LHCN-M2 (cell line): ENCODE data around the gene THSD7A. TPM values are rescaled to one million over a fixed set of nuclear protein-coding genes. Genes with fewer than 3 reads are reported as not detected.

ENCODE experiments used
- DNase-seq: peaks from one replicate; pipeline ENCODE4 v3.0.0-alpha.2; 2012; ENCODE audit warnings: low read depth
- total RNA-seq: library from RNA; depleted of rRNA; stranded (reverse); fragments of >200 nt; gene quantifications from 2 replicates; pipeline ENCODE4 v1.2.3, GENCODE V29; 2014

The THSD7A gene
- total RNA-seq, 1 experiment from 2014 or later, result under 0.01 TPM

DNA sequence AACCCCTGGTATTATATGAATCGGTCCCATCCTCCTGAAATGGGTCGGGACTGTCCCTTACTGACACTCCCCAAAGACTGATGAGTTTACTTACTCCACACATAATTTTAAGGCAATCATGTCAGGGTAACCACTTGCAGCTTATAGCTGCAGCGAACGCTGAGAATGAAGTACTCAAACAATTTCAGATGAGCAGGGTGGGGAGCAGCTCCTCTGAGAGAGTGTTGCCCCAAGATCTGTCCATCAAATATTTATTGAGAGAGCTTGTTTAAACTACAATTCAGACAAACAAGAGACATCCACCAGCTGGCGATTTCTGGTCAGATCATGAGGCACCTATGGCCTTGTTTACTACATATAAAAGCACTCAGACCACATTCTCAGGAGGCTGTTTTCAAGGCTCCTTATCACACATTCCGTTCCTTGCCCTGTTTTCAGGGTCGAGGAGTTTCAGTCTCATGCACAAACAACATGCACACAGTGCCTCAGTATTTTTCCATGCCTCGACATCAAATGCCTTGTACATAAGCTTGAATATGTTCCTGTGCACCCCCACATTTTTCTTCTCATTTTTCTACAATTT lies 80.1 kb downstream of the THSD7A start:
- no peak for DNase-seq

DNA sequence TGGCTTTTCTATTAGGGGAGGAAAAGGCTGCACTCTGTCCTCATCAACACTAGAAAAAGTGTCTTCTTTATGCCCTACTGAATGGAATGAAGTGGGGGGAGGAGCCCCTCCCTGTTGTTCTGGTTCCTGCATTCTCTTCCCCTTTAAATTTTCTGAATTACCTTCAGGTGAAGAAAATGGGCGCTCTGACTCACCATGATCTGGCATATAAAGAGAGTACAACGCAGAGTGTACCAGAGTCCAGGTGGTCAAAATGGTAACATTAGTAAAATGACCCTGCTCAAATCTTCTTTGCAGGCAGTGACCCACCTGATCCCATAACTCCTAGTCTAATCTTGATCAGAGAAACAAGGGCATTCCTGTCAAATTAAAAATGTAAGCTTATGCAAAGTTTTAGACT lies 80.7 kb downstream of the THSD7A start:
- no peak for DNase-seq

DNA sequence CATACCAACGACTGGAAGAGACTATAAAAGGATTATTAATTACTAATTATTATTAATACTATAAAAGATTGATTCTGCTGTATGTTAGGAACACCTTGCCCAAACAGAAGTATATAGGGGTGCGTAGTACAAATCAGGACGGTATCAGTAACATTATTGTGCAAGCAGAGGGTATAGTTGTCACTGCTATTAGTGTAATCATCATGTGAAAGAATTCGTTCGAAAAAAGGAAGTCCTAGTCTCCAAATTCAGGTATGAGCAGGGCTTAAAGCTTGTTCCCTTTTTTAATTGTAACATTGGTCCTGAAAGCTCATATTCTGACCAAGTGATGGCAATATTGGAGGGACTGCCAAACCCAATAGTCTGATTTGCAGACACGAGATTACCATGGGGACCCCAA lies 81.8 kb downstream of the THSD7A start:
- DNase-seq, result no peak

DNA sequence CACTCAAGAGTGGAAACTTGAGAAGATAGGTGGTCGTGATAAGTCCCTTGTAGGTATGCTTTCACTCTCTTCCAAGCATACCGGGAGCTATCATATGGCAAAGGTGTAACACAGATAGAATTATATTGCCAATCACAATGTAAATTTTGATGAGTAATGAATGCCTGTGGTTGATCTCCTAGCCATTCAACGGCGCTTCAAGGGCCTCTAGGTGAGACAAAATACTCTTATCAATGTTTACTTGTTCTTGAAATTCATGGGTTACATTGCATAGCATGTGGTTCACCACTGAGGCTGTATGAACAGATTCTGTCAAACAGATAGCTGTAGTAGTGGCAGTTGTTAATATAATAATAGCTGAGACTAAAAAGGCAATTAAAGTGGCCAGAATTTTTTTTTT lies 82.4 kb downstream of the THSD7A start:
- no peak for DNase-seq

DNA sequence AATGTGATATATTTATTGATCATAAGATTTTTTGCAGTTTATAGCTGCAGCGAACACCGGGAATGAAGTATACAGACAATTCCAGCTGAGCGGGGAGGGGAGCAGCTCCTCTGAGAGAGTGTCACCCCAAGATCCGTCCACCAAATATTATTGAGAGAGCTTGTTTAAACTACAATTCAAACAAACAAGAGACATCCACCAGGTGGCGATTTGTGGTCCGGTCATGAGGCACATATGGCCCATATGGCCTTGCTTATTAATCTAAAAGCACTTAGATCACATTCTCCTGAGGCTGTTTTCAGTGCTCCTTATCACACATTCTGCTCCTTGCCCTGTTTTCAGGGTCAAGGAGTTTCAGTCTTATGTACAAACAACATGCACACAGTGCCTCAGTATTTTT lies 83.1 kb downstream of the THSD7A start:
- no peak for DNase-seq

DNA sequence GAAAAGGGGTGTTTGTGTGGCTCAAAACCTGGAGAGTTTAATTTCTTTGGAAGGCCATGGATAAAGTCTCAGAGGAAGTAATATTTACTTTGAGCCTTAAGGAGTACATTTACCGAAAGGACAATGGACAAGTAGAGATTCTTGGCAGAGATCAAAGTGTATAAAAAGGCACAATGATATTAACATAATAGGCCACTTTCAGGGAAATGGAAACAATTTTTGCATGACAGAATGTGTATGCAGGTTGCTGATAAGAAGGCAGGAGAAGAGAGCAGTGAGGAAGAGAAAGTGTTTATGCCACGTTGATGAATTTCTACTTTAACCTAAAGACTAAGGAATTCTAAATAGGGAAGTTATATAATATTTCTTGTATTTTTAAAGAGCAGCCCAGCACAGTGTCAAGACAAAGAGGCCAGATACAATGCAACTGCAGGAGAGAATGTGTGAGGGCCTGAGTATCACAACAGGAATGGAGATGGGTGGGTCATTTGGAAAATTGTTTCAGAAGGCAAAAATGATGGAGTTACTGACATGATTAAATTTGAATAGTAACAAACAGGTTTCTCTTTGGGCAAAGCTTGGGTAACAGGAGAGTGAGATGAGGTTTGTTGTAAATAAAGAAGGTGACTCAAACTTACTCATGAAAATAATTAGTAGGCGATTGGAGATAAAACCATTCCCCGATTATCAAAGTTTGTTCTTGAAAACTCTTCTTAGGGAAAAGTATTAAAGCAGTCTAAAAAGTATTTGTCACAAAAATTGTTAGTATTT lies 84.1 kb downstream of the THSD7A start:
- no peak for DNase-seq

DNA sequence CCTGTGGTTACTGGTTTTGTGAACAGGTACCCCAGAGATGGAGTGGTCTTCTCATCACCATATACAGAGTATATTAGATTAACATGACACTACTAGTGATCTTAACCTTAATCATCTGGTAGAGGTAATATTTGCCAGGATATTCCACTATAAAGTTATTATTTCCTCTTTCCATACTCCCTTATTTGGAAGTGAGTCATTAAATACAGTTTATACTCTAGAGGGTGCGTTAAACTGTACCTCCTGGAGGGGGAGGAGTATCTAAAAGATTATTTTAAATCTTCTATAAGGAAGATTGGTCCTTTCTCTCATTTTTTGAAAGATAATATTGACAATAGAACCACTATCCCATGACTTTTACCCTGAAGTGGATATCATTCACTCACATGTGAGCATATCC lies 85.4 kb downstream of the THSD7A start:
- no peak for DNase-seq

DNA sequence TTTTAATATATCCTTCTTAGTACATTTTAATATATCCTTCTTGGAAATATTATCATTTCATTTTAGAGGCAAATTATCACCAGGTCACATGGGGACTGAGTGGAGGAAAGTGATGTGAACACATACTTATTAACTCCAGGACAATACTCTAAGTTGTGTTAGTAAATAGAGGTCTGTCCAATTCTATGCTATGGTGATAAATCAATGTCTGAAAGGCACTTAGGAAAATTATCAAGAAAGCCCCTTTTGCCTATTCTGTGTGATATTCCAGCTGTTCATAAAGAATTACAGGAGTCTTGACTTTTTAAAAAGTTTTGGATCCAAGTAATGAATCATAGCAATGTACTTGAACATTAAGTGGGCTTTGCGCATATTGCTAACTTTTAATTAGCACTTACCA lies 88.5 kb downstream of the THSD7A start:
- DNase-seq, result no peak

DNA sequence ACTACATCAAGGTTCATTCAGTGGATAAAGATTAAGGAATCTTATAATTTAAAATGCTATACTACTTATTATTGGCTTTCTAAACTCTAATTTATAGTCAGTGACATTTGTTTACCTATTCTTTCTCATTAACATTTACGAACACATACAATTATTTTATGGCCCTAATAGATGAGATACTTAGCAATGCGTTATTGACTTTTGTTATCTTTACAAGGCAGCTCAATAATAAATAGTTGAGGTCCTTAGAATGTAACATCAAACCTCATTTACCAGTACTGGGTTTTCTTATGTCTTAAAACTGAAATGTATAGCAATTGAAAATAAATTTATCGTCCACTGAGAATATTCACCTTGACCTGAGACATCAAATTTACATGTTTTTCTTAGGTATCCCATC lies 89.0 kb downstream of the THSD7A start:
- no peak for DNase-seq

DNA sequence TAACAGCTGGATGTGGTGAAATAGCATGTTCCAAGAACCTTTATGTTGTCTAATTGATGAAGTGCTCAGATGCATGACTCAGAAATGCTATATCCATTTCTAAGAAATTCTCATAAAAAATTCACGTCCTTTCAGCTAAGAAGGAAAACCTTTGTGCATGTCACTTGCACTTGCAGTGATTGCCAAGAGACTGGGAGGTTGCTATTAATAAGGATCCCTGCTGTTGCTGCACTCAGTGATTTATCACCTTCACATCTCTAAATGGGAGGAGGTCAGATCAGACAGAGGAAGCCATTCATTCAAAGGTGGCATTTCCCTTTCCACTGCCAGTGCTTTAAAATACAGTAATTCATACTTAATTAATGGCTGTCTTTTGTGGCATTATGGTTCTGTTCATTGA lies 89.5 kb downstream of the THSD7A start:
- DNase-seq, result no peak

DNA sequence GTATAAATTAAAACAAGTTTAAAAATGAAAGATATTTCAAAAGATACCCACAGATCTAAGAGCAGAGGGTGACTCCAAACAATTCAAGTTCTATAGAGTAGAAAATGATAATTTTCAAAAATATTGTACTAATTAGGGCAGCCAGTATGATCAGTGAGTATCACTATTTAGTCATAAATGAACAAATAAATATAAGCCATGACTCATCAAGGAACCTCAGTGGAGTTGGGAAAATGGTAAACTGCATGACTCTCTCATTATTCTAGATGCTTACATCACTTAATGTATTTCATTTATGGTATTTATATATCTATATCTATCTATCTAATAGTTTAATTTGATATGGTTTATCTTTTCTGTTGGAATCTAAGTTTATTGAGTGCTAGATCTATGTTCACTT lies 94.3 kb downstream of the THSD7A start:
- DNase-seq, result no peak

DNA sequence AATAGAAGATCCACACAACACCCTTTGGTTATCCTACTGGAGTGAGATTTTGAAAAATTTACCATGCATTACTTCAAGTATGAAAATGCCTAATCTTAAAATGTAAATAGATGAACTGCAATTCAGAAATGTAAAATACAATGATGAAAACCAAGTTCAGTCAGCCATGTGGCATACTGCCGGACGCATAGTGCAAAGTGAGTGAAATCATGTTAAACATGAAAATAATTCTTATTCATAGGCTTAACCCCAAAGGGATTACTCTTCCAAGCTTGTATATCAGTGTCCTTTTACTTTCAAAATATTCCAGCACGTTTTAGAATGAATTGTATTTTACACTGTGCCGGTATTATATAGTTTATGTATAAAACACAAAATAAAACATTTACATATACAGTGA lies 99.8 kb downstream of the THSD7A start:
- DNase-seq, result no peak

DNA sequence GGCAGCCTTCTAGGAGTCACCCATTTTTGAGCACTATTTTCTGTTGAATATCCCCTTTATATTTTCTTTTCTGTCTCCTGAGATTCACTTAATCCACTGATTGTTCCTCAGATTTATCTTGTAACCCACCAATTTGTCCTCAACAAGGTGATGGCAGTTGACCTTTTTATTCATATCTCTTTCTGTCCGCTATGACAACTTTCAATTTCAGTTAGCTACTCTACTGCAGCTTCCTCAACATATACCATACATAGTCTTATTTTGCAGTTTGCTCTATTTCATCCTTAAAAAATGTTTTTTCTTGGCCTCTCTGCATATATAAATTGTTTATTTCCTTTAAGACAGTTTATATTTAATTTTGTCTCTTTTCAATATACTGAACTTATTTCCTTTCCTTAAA lies 101.3 kb downstream of the THSD7A start:
- DNase-seq, result no peak

DNA sequence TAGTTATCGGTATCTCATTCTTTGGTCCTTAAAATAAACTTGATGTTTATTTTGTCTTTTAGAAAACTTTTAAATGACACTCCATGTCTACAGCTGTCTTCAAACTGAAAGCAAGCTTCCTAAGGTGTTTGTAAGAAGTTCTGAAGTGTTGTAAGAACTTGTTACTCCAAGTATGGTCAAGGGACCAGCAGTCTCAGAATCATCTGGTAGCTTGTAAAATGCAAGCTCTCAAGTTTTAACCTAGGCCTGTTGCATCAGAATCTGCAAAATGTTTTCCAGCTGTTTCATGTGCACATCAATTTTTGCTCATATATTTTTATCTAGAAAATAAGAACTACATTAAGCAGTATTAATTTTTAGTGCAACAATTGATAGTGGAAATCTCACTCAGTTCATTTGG lies 104.1 kb downstream of the THSD7A start:
- no peak for DNase-seq

DNA sequence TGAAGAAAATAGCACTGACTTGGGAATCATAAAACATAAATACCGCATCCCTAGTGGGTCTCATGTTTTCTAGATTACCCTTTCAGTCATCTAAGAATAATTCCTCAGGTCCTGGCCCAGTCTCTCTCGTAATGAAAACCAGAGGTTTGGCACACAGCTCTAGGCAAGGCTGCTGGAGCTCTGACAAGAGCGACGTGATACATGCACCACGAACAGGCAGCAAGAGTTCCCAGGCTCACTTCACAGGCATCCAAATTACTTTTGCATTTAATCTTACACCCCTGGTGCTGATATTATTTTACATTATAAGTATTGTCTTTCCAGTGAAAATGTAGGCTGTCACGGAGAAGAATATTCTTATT lies 105.2 kb downstream of the THSD7A start:
- no peak for DNase-seq

DNA sequence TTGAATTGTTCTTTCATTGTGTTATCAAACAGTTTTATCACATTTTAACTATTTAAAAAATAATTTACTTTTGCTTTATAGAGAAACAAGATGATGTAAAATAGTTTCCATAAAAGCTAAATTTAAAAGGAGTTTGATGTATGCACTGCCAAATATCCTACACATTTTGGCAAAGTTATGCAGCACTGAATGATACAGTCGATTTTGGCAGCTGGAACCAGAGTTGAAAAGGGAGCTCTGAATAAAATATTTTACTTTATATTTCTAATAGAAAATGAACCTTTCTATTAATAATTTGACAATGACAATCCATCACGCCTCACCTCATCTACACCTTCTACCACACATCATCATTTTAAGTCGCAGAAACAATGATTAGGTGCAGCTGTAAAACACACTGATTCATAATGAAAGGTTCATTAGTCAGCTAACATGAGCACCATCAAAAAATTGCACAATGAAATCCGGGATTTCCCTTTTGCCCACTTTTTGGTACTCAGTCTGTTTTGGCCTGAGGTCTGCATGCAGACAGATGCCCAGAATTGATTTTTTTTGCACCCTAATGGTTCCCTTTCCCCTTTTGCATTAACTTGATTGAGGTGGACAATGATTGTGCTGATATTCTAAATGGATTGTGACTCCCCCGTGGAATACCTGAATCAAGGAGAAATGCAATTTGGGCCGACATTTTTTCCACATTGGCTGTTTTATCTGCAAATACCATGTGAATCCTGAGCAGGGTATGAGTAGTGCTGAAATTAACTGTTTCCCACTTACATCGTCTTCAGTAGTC lies 105.8 kb downstream of the THSD7A start:
- DNase-seq, result no peak

DNA sequence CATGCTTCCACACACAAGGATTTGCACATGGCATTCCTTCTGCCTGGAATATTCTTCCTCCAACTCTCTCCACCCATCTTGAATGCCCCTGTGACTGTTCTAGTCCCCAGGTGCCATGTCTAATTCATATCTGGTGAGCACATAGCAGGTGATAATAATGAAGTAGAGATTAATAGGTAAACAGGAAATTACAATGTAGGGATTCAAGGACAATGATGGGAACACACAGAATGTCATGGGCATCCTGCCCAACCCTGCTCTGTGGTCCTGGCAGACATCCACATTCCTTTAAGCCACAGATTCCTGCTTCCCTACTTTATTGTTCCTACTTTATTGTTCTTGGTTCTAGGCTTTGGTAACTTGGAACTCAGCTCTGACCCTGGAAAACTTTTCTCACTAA lies 115.8 kb downstream of the THSD7A start:
- no peak for DNase-seq

DNA sequence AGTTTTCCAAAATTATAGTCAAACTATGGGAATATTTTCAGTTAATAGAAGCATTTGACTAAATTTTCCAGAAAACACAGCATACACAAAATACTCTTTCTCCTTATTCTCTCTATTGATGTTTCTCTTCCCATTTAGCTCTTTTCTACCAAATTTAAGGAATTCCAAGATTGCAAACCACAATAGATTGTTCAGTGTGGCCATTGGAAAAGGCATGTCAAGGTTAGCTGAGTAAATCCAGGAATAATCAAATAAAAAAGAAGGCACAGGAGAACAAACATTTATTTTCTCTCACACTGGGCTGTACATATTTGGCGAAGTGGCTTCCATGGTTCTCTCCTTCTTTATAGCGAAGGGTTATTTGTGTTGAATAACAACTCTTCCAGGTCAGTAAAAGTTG lies 117.3 kb downstream of the THSD7A start:
- DNase-seq, result no peak

DNA sequence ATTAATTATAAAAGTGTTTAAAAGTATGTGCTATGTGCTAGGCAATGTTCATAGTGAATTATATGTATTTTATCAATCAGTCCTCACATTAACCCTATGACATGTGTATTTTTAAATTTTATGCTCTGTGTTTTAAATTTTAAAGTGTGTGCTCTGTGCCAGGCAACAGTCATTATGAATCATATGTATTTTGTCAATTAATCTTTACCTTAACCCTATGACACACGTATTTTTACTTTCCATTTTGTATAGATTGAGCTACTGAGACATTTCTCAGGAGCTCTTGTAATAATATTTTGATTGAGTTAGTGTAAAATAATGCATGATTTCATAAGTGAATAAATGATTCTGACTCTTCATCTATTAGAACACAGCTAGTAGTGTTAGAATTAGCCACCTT lies 117.8 kb downstream of the THSD7A start:
- DNase-seq, result no peak

DNA sequence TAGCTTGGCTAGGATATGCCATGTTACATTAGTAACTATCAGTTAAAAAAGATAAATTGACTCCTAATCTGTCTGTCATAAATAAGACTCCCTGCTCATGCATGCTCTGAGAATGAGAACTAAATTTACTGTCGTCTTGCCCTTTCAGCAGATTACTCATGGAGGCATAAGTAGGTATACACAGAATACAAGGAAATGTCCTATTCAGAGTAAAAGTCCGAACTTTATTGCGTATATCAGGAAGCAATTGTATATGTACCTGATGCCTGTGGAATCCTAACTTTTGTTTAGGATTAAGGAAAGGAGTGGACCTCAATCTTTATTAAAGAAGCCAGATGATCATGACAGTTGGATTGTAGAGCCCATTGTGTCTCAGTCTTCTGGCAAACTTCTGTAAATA lies 118.6 kb downstream of the THSD7A start:
- no peak for DNase-seq

DNA sequence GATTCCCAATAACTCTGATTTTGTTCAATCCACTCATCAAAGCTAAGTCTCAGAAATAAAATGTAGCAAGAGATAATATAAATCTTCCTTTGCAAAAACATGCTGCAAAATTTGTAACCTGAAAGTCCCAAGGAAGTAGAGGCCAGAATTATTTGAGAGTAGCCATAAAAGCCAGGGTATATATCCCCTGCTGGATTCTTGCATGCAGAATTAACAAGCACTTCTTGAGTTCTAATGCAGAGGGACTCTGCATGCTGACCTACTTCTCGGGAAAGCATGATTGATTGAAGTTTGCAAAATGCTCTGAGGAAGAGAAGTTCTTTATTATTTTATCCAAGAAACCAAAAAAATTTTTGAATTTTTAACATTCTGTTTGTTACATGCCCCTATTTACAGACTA lies 121.6 kb downstream of the THSD7A start:
- DNase-seq, result no peak

DNA sequence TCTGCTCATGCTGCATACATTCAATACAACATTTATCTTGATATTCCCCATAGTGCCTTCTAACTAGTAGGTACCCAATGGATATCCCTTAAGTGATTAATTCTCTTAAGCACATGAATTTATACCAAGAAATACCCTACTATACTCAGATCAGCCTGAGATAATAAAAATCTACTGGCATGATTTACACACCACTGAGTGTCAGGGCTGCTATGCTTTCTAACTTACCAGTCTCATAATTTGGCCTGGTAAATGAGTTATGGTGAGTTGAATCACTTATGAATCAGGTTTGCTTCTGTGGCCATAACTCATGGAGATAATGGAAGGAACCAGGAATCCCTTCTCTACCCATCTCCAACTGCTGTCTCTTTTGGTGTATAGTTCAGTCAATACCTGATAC lies 122.8 kb downstream of the THSD7A start:
- no peak for DNase-seq

DNA sequence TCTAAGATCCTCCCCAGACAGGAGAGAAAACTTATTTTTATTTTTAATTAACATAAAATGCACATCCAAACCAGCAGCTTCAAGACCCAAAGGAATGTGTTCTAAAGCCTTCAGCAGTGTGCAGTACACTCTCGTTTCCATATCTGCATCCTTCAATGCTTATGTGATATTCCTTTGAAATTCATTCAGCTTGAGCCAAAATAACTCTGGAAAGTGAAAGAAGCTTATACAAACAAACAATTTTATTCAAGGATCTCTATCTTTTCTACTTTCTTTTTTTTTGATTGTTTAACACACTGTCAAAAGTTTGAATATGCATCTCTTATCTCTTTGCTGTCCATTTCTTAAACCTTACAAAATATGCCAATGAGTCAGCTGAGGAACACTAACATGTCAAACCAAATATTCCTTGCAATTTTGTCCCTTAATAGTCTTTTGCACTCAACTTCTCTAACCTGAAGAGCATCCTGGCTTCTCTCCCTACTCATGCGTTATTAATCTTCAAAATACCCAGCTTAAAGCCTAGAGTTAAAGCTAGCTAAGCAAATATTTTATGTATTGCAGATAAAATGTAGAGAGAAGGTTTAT lies 124.3 kb downstream of the THSD7A start:
- no peak for DNase-seq
